Subcutaneous abdominal adipose tissue (tissue), 5 donors: ENCODE measurements around the gene ELMOD2.

Experiments
- H3K27ac ChIP-seq: one replicate; pipeline ENCODE4 v1.7.0; 2013; ENCODE audit warnings: low read depth, mild to moderate bottlenecking, inconsistent platforms, low read length, moderate library complexity
- H3K27me3 ChIP-seq, 5 donors: one replicate each; pipeline ENCODE4 v1.7.0; 2013; ENCODE audit warnings: low read length in 5 of 5, inconsistent platforms in 1 of 5; ENCODE audit not compliant: control insufficient read depth in 5 of 5, insufficient read depth in 4 of 5
- H3K36me3 ChIP-seq, 5 donors: one replicate each; pipeline ENCODE4 v1.7.0; 2013; ENCODE audit warnings: low read length in 5 of 5; ENCODE audit not compliant: control insufficient read depth in 5 of 5, insufficient read depth in 5 of 5
- H3K4me1 ChIP-seq, 5 donors: one replicate each; pipeline ENCODE4 v1.7.0; 2013; ENCODE audit warnings: low read length in 5 of 5, mild to moderate bottlenecking in 3 of 5, moderate library complexity in 1 of 5; ENCODE audit not compliant: control insufficient read depth in 5 of 5, insufficient read depth in 5 of 5
- H3K4me3 ChIP-seq, 5 donors: one replicate each; pipeline ENCODE4 v1.7.0; 2013; ENCODE audit warnings: low read length in 5 of 5, low read depth in 1 of 5
- H3K9ac ChIP-seq, 5 donors: one replicate each; pipeline ENCODE4 v1.7.0; 2013; ENCODE audit warnings: low read length in 5 of 5, mild to moderate bottlenecking in 4 of 5, moderate library complexity in 3 of 5
- H3K9me3 ChIP-seq, 5 donors: one replicate each; pipeline ENCODE4 v1.7.0; 2013; ENCODE audit warnings: low read length in 5 of 5; ENCODE audit not compliant: control insufficient read depth in 5 of 5
- donor health status: healthy.
- donor health status: healthy.
- donor health status: healthy.
- donor health status: healthy.
- donor health status: healthy.

Gene ELMOD2

GRCh38 chr4:140575489-140575888 lies 51.5 kb downstream of the ELMOD2 start:
- Histone ChIP-seq H3K9ac (no peak overlapping the region), H3K9me3 (peaks cover 0 to 13% (median 9%) of the 10 kb centered on the region in 5 donors), H3K36me3 (no peaks in the 10 kb centered on the region), H3K4me3 (no peak overlapping the region), H3K27me3 (peaks cover 0 to 21% (median 13%) of the 10 kb centered on the region in 5 donors), H3K27ac (no peak overlapping the region), H3K4me1 (peaks cover 0 to 13% (median 0%) of the 10 kb centered on the region in 5 donors)

- peaks cover 0 to 21% (median 13%) of the 10 kb centered on the region in 5 donors for H3K27me3 ChIP-seq
- H3K9me3 ChIP-seq = no peaks in the 10 kb centered on the region
- peaks cover 0 to 13% (median 0%) of the 10 kb centered on the region in 5 donors for H3K4me1 ChIP-seq
- H3K9ac ChIP-seq = no peak overlapping the region
- H3K36me3 ChIP-seq = no peaks in the 10 kb centered on the region
- no peak overlapping the region for H3K4me3 ChIP-seq
- H3K27ac ChIP-seq = no peak overlapping the region
These were observed 55.3 kb downstream of the ELMOD2 start for GRCh38 chr4:140579278-140579677.

DNA sequence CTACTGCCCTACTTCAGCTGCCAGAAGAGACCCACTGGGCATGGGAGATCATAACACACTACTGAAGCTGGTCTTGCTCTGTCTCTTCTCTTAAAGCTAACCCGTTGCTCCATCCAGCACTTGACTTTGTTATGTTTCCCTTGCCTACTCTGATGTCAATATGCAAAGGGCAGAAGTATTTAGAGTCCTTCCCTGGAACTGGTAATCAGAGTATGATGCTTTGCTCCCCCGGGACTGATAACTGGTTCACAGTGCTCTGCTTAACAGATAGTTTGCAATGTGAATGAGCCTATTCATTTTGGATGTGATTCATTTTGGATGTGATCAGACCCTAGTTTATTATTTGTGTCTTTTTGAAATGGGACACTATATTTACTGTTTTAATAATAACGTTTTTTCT lies 57.1 kb downstream of the ELMOD2 start:
- Histone ChIP-seq H3K4me1 (peaks cover 0 to 3% (median 0%) of the 10 kb centered on the region in 5 donors), H3K27ac (no peak overlapping the region), H3K36me3 (no peaks in the 10 kb centered on the region), H3K4me3 (no peak overlapping the region), H3K27me3 (peaks cover 0 to 21% (median 13%) of the 10 kb centered on the region in 5 donors), H3K9me3 (no peaks in the 10 kb centered on the region), H3K9ac (no peak overlapping the region)

- Histone ChIP-seq H3K9me3 (no peaks in the 10 kb centered on the region), H3K9ac (no peak overlapping the region), H3K36me3 (no peaks in the 10 kb centered on the region), H3K4me1 (no peaks in the 10 kb centered on the region), H3K27ac (no peak overlapping the region), H3K27me3 (peaks cover 0 to 6% (median 0%) of the 10 kb centered on the region in 5 donors), H3K4me3 (no peak overlapping the region)
These were observed 60.5 kb downstream of the ELMOD2 start for GRCh38 chr4:140584439-140584838.

GRCh38 chr4:140595065-140595464 lies 71.1 kb downstream of the ELMOD2 start:
- Histone ChIP-seq H3K4me3 (no peak overlapping the region), H3K27me3 (no peaks in the 10 kb centered on the region), H3K9ac (no peak overlapping the region), H3K27ac (no peak overlapping the region), H3K9me3 (peaks cover 0 to 4% (median 0%) of the 10 kb centered on the region in 5 donors), H3K36me3 (no peaks in the 10 kb centered on the region), H3K4me1 (no peaks in the 10 kb centered on the region)

DNA sequence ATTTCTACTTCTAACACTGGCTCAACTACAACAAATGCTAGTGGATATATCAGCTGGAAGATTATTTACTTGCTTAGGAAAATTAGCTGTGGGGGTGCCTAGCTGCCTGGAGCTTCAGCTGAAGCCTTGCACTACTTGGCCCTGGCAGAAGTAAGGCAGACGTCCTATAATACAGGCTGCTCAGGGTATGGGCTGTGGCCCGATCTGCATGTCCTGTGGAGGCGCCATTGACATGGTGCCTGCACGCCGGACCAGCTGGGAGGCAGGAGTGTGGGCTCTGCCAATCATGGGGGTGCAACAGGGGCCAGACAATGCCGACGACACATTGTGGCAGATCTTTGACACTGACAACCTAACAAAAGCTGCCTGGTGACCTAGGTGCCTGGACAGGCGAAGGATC lies 76.4 kb downstream of the ELMOD2 start:
- Histone ChIP-seq H3K9me3 (no peaks in the 10 kb centered on the region), H3K36me3 (no peaks in the 10 kb centered on the region), H3K4me1 (peaks cover 0 to 6% (median 0%) of the 10 kb centered on the region in 5 donors), H3K9ac (no peak overlapping the region), H3K27me3 (no peaks in the 10 kb centered on the region), H3K4me3 (no peak overlapping the region), H3K27ac (no peak overlapping the region)

- peaks cover 0 to 6% (median 0%) of the 10 kb centered on the region in 5 donors for H3K4me1 ChIP-seq
- no peak overlapping the region for H3K9ac ChIP-seq
- H3K36me3 ChIP-seq = no peaks in the 10 kb centered on the region
- H3K27me3 ChIP-seq = no peaks in the 10 kb centered on the region
- H3K27ac ChIP-seq = no peak overlapping the region
- H3K9me3 ChIP-seq = no peaks in the 10 kb centered on the region
- no peak overlapping the region for H3K4me3 ChIP-seq
These were observed 78.7 kb downstream of the ELMOD2 start for GRCh38 chr4:140602714-140603113.

- no peaks in the 10 kb centered on the region for H3K27me3 ChIP-seq
- H3K4me1 ChIP-seq = peaks cover 0 to 6% (median 0%) of the 10 kb centered on the region in 5 donors
- no peak overlapping the region for H3K9ac ChIP-seq
- H3K36me3 ChIP-seq = no peaks in the 10 kb centered on the region
- no peak overlapping the region for H3K27ac ChIP-seq
- H3K9me3 ChIP-seq = no peaks in the 10 kb centered on the region
- no peak overlapping the region for H3K4me3 ChIP-seq
These were observed 79.3 kb downstream of the ELMOD2 start for GRCh38 chr4:140603286-140603685.
